GM21447 (cell line): ENCODE results near the gene DPEP2NB.
"Not testable (repeated sequence)": the region's sequence is repeated elsewhere in the genome, so short reads cannot be mapped to it uniquely, and the experiment has no call there.

Source experiments
- ATAC-seq: cut with Tn5 transposase; IDR thresholded peaks from one replicate; pipeline ENCODE4 v1.9.1; 2021; ENCODE audit not compliant: unreplicated experiment

Gene DPEP2NB

GRCh38 chr16:68019167-68019680 lies 3.5 kb upstream of the DPEP2NB start:
- no peak for ATAC-seq

GRCh38 chr16:68013440-68013839 lies 2.3 kb downstream of the DPEP2NB start:
- ATAC-seq, result no peak

GRCh38 chr16:68009872-68010271 lies 5.8 kb downstream of the DPEP2NB start:
- not testable (repeated sequence) for ATAC-seq

- ATAC-seq, result no peak
These were observed 6.5 kb downstream of the DPEP2NB start for GRCh38 chr16:68009157-68009735.

GRCh38 chr16:68005786-68006286 lies 9.9 kb downstream of the DPEP2NB start:
- no peak for ATAC-seq

GRCh38 chr16:68005211-68005610 lies 10.5 kb downstream of the DPEP2NB start:
- ATAC-seq, result no peak

- no peak for ATAC-seq
These were observed 12.7 kb downstream of the DPEP2NB start for GRCh38 chr16:68003031-68003430.

GRCh38 chr16:68000450-68000849 lies 15.3 kb downstream of the DPEP2NB start:
- ATAC-seq, result no peak

GRCh38 chr16:67999985-68000384 lies 15.7 kb downstream of the DPEP2NB start:
- ATAC-seq, result no peak

GRCh38 chr16:67998779-67999688 lies 16.7 kb downstream of the DPEP2NB start, which contains the start of gene DPEP2:
Gene DPEP2 (minus strand): TSS chr16:67999484. CDS start chr16:67993212, 6,272 bp downstream.
- ATAC-seq, result not testable (repeated sequence)

GRCh38 chr16:67998231-67998778 lies 17.4 kb downstream of the DPEP2NB start:
- not testable (repeated sequence) for ATAC-seq

GRCh38 chr16:67996666-67997065 lies 19.0 kb downstream of the DPEP2NB start:
- ATAC-seq, result no peak

GRCh38 chr16:67995423-67995822 lies 20.3 kb downstream of the DPEP2NB start:
- no peak for ATAC-seq

GRCh38 chr16:67994040-67994408 lies 21.7 kb downstream of the DPEP2NB start:
- not testable (repeated sequence) for ATAC-seq

GRCh38 chr16:67993207-67994039 lies 22.3 kb downstream of the DPEP2NB start:
- peak; percentile 46 for ATAC-seq

GRCh38 chr16:67992661-67993206 lies 23.0 kb downstream of the DPEP2NB start:
- no peak for ATAC-seq

GRCh38 chr16:67990018-67990386 lies 25.7 kb downstream of the DPEP2NB start:
- ATAC-seq, result no peak

GRCh38 chr16:67989322-67990017 lies 26.2 kb downstream of the DPEP2NB start:
- no peak for ATAC-seq

- ATAC-seq, result no peak
These were observed 27.0 kb downstream of the DPEP2NB start for GRCh38 chr16:67988675-67989074.
